ENCODE data around the gene TTC31.

The TTC31 gene

GRCh38 chr2:74505448-74506246, 22.8 kb downstream of the TTC31 start:
- no peak for DNase-seq (ENCODE audit: low spot score)

GRCh38 chr2:74507145-74507925, 24.5 kb downstream of the TTC31 start, which contains the start of gene PCGF1:
Gene PCGF1, minus strand, starts transcription at chr2:74507695. Its CDS starts 27 bp downstream, at chr2:74507668.
- peak; percentile 93 for DNase-seq (ENCODE audit: low spot score)

DNA sequence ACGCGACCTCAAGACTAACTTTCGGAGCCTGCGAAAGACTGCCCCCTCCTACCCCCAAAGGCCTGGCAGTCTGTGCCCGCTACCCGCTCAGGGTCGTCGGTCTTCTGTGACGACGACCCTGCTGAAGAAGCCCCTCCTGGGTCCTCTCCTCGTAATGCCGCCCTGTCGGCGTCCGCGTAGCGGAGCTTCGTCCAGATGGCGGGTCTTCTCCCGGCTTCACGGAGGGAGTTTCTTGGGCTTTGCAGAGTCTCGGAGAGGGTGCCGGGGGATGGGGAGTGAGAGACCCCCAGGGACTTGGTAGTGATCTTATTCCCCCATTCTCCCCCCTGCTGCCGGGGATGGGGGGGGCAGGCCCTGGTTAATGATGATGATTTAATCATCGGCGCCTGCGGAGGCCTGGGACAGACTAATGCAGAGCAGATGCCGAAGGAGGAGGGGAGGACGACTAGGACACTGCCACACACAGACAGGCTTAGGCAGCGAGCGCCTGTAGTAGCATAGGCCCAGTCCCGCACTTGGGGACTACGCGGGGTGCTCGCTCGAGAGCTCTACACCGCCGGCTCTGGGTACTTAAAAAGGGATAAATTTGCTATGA, 25.1 kb downstream of the TTC31 start:
- no peak for DNase-seq (ENCODE audit: low spot score)

GRCh38 chr2:74510272-74510671, 27.4 kb downstream of the TTC31 start:
- DNase-seq (ENCODE audit: low spot score): no peak

- DNase-seq (ENCODE audit: low spot score): no peak
Observed at GRCh38 chr2:74511104-74511989, 28.5 kb downstream of the TTC31 start.

DNA sequence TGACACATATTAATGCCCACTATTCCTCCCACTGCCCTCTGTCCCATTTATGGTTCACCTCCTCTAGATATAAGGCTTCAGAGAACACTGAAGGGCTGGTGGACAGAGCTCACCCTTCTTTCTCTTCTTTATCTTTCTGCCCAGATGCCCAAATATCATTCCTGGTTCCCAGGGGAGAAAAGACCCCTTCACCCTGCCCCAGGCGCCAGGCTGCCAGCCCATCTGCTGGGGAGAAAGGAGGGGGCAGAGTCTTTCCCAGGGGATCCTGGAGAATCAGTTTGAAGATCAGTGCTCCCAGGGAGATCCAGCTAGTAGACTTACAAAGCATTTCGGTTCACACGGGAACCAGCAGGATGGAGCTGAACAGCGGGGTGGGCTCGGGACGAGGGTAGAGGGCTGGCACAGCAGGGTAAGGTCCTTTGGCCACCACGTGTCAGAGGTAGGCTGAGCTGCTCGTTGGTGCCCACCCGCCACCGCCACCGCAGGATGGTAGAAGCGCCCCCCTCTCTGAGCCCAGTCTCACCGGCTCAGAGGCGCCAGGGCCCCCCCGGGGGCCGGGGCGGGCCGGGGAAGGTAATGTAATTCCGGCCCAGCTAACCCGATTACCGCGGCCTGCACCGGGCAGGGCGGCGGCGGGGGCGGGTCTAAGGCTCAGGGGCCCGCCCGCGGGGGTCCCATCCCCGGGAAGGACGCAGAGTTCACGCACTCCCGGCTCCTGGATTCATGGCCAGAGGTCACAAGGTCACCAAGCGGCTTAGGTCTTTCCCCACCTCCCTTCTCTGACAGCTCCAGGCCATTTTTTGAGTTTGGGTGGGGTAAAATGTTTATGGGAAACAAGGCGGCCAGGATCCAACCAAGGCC, 30.1 kb downstream of the TTC31 start:
- DNase-seq (ENCODE audit: low spot score): peak; percentile 42

GRCh38 chr2:74513605-74514367, 30.9 kb downstream of the TTC31 start:
- peak; percentile 32 for DNase-seq (ENCODE audit: low spot score)

GRCh38 chr2:74514368-74515270, 31.7 kb downstream of the TTC31 start, which contains the start of gene TLX2:
Gene TLX2, plus strand, starts transcription at chr2:74514450. Its CDS starts 357 bp downstream, at chr2:74514807.
- DNase-seq (ENCODE audit: low spot score): peak; percentile 55

- no peak for DNase-seq (ENCODE audit: low spot score)
Observed at GRCh38 chr2:74515271-74515980, 32.5 kb downstream of the TTC31 start.

- DNase-seq (ENCODE audit: low spot score): peak; percentile 95
Observed at GRCh38 chr2:74515981-74516633, 33.2 kb downstream of the TTC31 start.

- DNase-seq (ENCODE audit: low spot score): no peak
Observed at GRCh38 chr2:74516650-74517049, 33.8 kb downstream of the TTC31 start.

DNA sequence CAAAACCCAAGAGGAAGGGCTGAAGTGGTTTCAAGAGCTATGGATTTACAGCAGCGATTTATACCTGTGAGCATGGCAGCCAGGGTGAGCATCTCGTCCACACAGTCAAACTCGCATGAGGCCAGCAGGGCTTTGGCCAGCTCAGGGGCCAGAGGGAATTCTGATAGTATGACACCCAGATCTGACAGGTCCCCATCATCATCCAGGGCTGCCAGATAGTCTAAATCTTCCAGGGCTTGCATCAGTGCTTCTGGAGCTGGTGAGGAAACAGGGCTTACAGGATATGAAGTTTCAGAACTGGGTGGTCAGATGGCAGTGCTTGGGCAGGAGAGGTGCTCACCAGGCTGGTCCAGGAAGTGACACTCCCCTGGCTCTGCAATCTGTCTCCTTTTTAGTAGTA, 39.6 kb downstream of the TTC31 start:
- no peak for DNase-seq (ENCODE audit: low spot score)

- no peak for DNase-seq (ENCODE audit: low spot score)
Observed at GRCh38 chr2:74524005-74524404, 41.1 kb downstream of the TTC31 start.

DNA sequence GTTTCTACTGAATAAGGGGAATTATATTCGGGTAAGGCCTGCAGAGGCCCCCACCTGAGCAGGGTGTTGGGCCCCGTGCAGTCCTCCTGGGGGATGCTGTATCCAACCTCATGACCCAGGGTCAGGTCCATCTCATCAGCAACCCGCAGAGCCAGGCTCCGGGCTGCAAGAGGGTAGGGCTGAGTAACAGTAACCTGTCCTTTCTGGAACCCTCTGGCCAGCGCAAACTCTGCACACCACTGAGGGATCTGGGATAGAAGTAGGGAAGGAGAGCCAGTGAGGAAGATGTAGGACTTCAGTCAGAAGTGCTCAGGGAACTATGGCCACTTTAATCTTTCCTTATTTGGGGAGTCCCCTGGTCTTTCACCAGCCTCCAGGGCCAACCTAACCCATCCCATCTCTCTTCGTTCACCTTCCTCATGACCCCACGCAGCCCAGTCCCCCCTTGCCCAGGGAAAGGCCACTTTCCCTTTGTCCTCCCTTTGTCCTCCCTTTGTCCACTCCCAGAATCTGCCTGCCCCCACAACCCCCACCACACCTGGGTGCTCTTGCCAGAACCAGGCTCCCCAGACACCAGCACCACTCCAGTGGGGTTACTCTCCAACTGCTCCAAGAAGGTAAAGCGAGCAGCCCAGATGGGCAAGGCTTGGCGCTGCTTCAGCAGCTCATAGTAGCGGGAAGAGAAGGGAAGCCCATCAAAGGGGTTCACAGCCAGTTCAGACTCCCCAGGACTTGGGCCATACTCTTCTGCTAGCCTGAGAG, 42.3 kb downstream of the TTC31 start:
- no peak for DNase-seq (ENCODE audit: low spot score)

DNA sequence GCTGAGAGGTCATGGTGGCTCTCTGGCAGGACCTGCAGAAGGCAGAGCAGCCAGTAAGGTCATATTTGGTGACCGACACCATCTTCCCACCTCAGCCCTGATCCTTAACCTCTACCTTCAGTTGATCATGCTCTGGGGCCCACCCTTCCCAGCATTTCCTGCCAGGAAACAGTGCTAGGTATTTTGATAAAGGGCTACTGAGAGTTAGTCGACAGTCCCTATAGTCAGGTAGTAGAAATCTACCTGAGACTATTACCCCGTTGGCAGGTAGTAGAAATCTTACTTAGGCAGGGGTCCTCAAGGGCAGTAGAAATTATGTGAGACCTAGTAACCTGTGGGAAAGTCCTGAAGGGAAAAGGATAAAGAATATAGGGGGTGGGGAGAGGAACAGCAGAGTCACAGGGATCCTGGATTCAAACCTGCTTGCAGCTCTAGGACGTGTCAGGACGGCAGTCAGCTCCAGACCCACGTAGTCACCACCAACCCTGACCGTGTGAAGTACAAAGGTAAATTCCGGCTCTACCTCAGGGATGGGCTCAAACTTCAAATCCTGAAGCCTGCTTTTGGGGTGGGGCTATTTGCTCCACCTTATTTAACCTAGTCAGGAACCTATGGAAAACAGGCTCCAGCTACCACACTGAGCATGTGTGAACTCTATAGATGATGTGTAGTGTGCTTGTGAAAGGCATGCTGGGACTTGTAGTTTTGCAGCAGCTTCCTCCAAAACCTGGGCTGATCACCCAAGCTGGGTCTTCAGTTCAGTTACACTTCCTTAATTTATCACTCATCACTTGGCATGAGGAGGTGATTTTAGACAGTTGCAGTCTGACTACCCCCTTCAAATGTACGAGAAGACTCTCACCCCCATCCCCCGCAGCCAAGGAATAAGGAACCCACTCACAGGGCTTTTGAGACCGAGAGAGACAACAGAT, 43.1 kb downstream of the TTC31 start, which contains the start of gene DQX1:
Gene DQX1, minus strand, starts transcription at position 515 of the 932 bp plus-strand sequence. Its CDS starts 502 bp downstream, at position 13.
- DNase-seq (ENCODE audit: low spot score): peak; percentile 50

Measured in iPS-NIHi11 (cell line).